ENCODE measurements around the gene DNAJB1. TPM values are rescaled to one million over a fixed set of nuclear protein-coding genes. Genes with fewer than 3 reads are reported as not detected.

DNAJB1 gene
- total and polyA plus RNA-seq, 7 donors = 44.6 to 118 (median 69.3) TPM

- TF ChIP-seq EP300 (IDR thresholded peaks at IDR 0.05) (no peak), POLR2A (IDR thresholded peaks at IDR 0.05) (no peak), CTCF (IDR thresholded peaks at IDR 0.05) (no peak), POLR2AphosphoS5 (IDR thresholded peaks at IDR 0.05) (no peak)
- no peak for DNase-seq
- WGBS, 2 donors = 73 to 84% methylated on average over 9 of the region's 9 CpGs
- intact Hi-C loops (cut with DNase I) = no loop called here
- peaks cover 0 to 11% (median 11%) of the 10 kb centered on the region in 4 donors for H3K4me1 ChIP-seq
- H3K9me3 ChIP-seq = no peaks in the 10 kb centered on the region
- peaks cover 6 to 9% (median 7%) of the 10 kb centered on the region in 3 donors for H3K27me3 ChIP-seq
- H3K27ac ChIP-seq = no peak overlapping the region
- peaks cover 44 to 89% (median 68%) of the 10 kb centered on the region in 4 donors for H3K36me3 ChIP-seq
- H3K4me3 ChIP-seq = no peak overlapping the region
Measured at GRCh38 chr19:14467816-14468215, 50.4 kb downstream of the DNAJB1 start.

GRCh38 chr19:14467391-14467790, 50.8 kb downstream of the DNAJB1 start:
- Histone ChIP-seq H3K36me3 (peaks cover 44 to 93% (median 69%) of the 10 kb centered on the region in 4 donors), H3K4me3 (no peak overlapping the region), H3K4me1 (peaks cover 0 to 7% (median 7%) of the 10 kb centered on the region in 4 donors), H3K27me3 (peaks cover 2 to 4% (median 3%) of the 10 kb centered on the region in 3 donors), H3K9me3 (no peaks in the 10 kb centered on the region), H3K27ac (no peak overlapping the region)
- WGBS, 2 donors = 87% methylated on average over 12 of the region's 12 CpGs
- TF ChIP-seq POLR2A (IDR thresholded peaks at IDR 0.05) (no peak), POLR2AphosphoS5 (IDR thresholded peaks at IDR 0.05) (no peak), CTCF (IDR thresholded peaks at IDR 0.05) (no peak)
- intact Hi-C loops (cut with DNase I) = no loop called here
- DNase-seq = no peak

Small RNA genes within 50 kb of the gene (small RNA-seq; reads per million reads assigned to genes)
- 0 reads per million in 3 donors for gene SNRPGP15

Other genes starting within 250 kb of the DNAJB1 start
- gene ADGRE5, start 137.0 kb downstream of the DNAJB1 start, total RNA-seq = 10 to 100 TPM; 23.7 to 63.1 (median 34.1) TPM
- 100 to 1,000 TPM in 1 of 3 donors, 10 to 100 TPM in 2; 12.0 to 111 (median 29.8) TPM for gene ADGRE5, start 137.0 kb downstream of the DNAJB1 start, polyA plus RNA-seq
- gene DDX39A, start 99.1 kb downstream of the DNAJB1 start, total RNA-seq = 10 to 100 TPM; 37.8 to 43.8 (median 42.0) TPM
- 100 to 1,000 TPM in 1 of 3 donors, 10 to 100 TPM in 2; 40.2 to 161 (median 45.3) TPM for gene DDX39A, start 99.1 kb downstream of the DNAJB1 start, polyA plus RNA-seq
- 100 to 1,000 TPM in 1 of 4 donors, 10 to 100 TPM in 3; 79.2 to 126 (median 84.6) TPM for gene PKN1, start 85.1 kb downstream of the DNAJB1 start, total RNA-seq
- 10 to 100 TPM; 20.8 to 54.8 (median 28.2) TPM for gene PKN1, start 85.1 kb downstream of the DNAJB1 start, polyA plus RNA-seq
- under 1 TPM in 2 of 4 donors, not detected in 2; 0.54 to 0.71 TPM for gene PTGER1, start 43.0 kb downstream of the DNAJB1 start, total RNA-seq
- under 1 TPM in 1 of 3 donors, not detected in 2; 0.67 TPM for gene PTGER1, start 43.0 kb downstream of the DNAJB1 start, polyA plus RNA-seq
- 10 to 100 TPM; 65.1 to 97.7 (median 68.5) TPM for gene GIPC1, start 22.3 kb downstream of the DNAJB1 start, total RNA-seq
- gene GIPC1, start 22.3 kb downstream of the DNAJB1 start, polyA plus RNA-seq = 100 to 1,000 TPM; 344 to 378 (median 351) TPM
- 10 to 100 TPM; 20.6 to 34.2 (median 30.0) TPM for gene TECR, start 11.2 kb upstream of the DNAJB1 start, total RNA-seq
- gene TECR, start 11.2 kb upstream of the DNAJB1 start, polyA plus RNA-seq = 100 to 1,000 TPM in 1 of 3 donors, 10 to 100 TPM in 2; 32.4 to 139 (median 37.2) TPM
- 100 to 1,000 TPM; 475 to 652 (median 564) TPM for gene NDUFB7, start 53.7 kb upstream of the DNAJB1 start, total RNA-seq
- 100 to 1,000 TPM; 601 to 853 (median 808) TPM for gene NDUFB7, start 53.7 kb upstream of the DNAJB1 start, polyA plus RNA-seq
- gene CLEC17A, start 64.7 kb upstream of the DNAJB1 start, total RNA-seq = not detected
- gene CLEC17A, start 64.7 kb upstream of the DNAJB1 start, polyA plus RNA-seq = 10 to 100 TPM in 1 of 3 donors, not detected in 2; 13.7 TPM
- not detected for gene ADGRE3, start 156.4 kb upstream of the DNAJB1 start, total RNA-seq
- gene ADGRE3, start 156.4 kb upstream of the DNAJB1 start, polyA plus RNA-seq = under 1 TPM in 1 of 3 donors, not detected in 2; 0.04 TPM
- gene ZNF333, start 171.7 kb upstream of the DNAJB1 start, total RNA-seq = 10 to 100 TPM; 27.2 to 55.4 (median 46.1) TPM
- 1 to 10 TPM; 1.8 to 8.6 (median 3.6) TPM for gene ZNF333, start 171.7 kb upstream of the DNAJB1 start, polyA plus RNA-seq